ENCODE results near the gene DMRT1. TPM values are rescaled to one million over a fixed set of nuclear protein-coding genes. Genes with fewer than 3 reads are reported as not detected.

DMRT1 gene
- total and polyA plus RNA-seq, 9 of the 15 experiments (the other 6 are each of a cell fraction or from before 2014, with no cell fraction given): not detected

DNA sequence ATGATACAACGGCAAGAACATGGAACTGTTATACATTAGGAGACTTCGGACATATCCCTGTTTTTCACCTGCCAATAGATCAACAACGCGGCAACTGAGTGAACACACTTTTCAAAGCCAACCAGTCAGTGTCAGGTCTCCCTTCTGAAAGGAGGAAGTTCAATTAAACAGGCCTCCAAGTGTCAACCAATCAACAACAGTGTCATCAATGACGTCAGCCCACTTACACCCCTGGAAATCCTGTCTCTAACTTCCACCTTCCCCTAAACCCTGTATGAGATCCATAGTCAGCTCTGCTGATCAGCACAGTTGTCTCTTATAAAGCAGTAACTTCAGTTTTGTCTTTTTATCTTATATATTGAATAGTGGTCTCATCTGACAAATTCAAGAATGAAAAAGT is 171.5 kb downstream of the DMRT1 start:
- Histone ChIP-seq H4K20me1 (replicated peaks; ENCODE audit: control insufficient read depth, insufficient read depth, low read length) (no peaks in the 10 kb centered on the region), H3K9ac (ENCODE audit: insufficient read depth in 1 of 2, low read depth in 2 of 2, low read length in 2 of 2) (no peak overlapping the region), H3K27me3 (ENCODE audit: control insufficient read depth in 2 of 2, insufficient read depth in 2 of 2, low read length in 2 of 2) (no peaks in the 10 kb centered on the region), H3K4me2 (ENCODE audit: insufficient read depth, low read length) (no peak overlapping the region), H3K9me3 (replicated peaks; ENCODE audit: control insufficient read depth, insufficient read depth, low read depth, low read length) (no peaks in the 10 kb centered on the region), H3K36me3 (ENCODE audit: control insufficient read depth, insufficient read depth, low read length) (no peaks in the 10 kb centered on the region), H3K4me3 (no peak overlapping the region), H3K79me2 (ENCODE audit: control insufficient read depth, insufficient read depth, low read length) (no peaks in the 10 kb centered on the region), H3K4me1 (replicated peaks in 1 of 2; ENCODE audit: control insufficient read depth in 2 of 2, insufficient read depth in 2 of 2, low read length in 2 of 2) (no peaks in the 10 kb centered on the region), H2AFZ (ENCODE audit: low read depth, low read length) (no peak overlapping the region), H3K9me1 (ENCODE audit: control insufficient read depth, insufficient read depth, low read length) (no peaks in the 10 kb centered on the region), H3K27ac (ENCODE audit: extremely low read depth, low read depth, low read length) (no peak overlapping the region)
- no peak for FAIRE-seq
- ATAC-seq: no peak
- TF ChIP-seq MAZ (CRISPR knock-in tag; conservative IDR thresholded peaks at IDR 0.05 in 1 of 2, IDR thresholded peaks at IDR 0.05 in 1 of 2) (no peak), MXI1 (IDR thresholded peaks at IDR 0.05; ENCODE audit: low read depth, low read length) (no peak), PRMT5 (CRISPR knock-in tag; IDR thresholded peaks at IDR 0.05) (no peak), ATF1 (CRISPR knock-in tag; IDR thresholded peaks at IDR 0.05) (no peak), ATF1 (tag; IDR thresholded peaks at IDR 0.05) (peak; percentile 66), FOS (IDR thresholded peaks at IDR 0.05; ENCODE audit: extremely low read depth, insufficient read length) (no peak), RNF2 (IDR thresholded peaks at IDR 0.05) (no peak)
- DNase-seq (ENCODE audit: extremely low read depth in 1 of 4, low spot score in 3 of 4): peak in 2 of 4 experiments; percentile 8
- 0% methylated on average over 5 of the region's 5 CpGs for WGBS (ENCODE audit: insufficient coverage, low coverage, missing lambda C conversion rate)
- no TSS peak for BruUV-seq (replicated peaks)
- ChIA-PET POLR2A (no interaction called here), CTCF (ENCODE audit: low intra/inter-chr PET ratio) (no interaction called here)
- intact Hi-C loops (cut with micrococcal nuclease) (no loop called here), in situ Hi-C loops (cut with MboI) (no loop called here)

GRCh38 chr9:1014225-1014624 is 172.7 kb downstream of the DMRT1 start:
- Histone ChIP-seq H3K4me3 (no peak overlapping the region), H3K9ac (ENCODE audit: insufficient read depth in 1 of 2, low read depth in 2 of 2, low read length in 2 of 2) (no peak overlapping the region), H3K79me2 (ENCODE audit: control insufficient read depth, insufficient read depth, low read length) (no peaks in the 10 kb centered on the region), H3K9me3 (replicated peaks; ENCODE audit: control insufficient read depth, insufficient read depth, low read depth, low read length) (no peaks in the 10 kb centered on the region), H3K9me1 (ENCODE audit: control insufficient read depth, insufficient read depth, low read length) (no peaks in the 10 kb centered on the region), H3K27ac (ENCODE audit: extremely low read depth, low read depth, low read length) (no peak overlapping the region), H2AFZ (ENCODE audit: low read depth, low read length) (no peak overlapping the region), H3K36me3 (ENCODE audit: control insufficient read depth, insufficient read depth, low read length) (no peaks in the 10 kb centered on the region), H3K4me2 (ENCODE audit: insufficient read depth, low read length) (no peak overlapping the region), H3K4me1 (replicated peaks in 1 of 2; ENCODE audit: control insufficient read depth in 2 of 2, insufficient read depth in 2 of 2, low read length in 2 of 2) (no peaks in the 10 kb centered on the region), H4K20me1 (replicated peaks; ENCODE audit: control insufficient read depth, insufficient read depth, low read length) (no peaks in the 10 kb centered on the region), H3K27me3 (ENCODE audit: control insufficient read depth in 2 of 2, insufficient read depth in 2 of 2, low read length in 2 of 2) (no peaks in the 10 kb centered on the region)
- intact Hi-C loops (cut with micrococcal nuclease) (no loop called here), in situ Hi-C loops (cut with MboI) (no loop called here)
- TF ChIP-seq ZNF282 (CRISPR knock-in tag; IDR thresholded peaks at IDR 0.05) (no peak), GTF2F1 (IDR thresholded peaks at IDR 0.05; ENCODE audit: low read depth, low read length) (no peak), ZNF511 (CRISPR knock-in tag; IDR thresholded peaks at IDR 0.05) (no peak), NFE2 (IDR thresholded peaks at IDR 0.05; ENCODE audit: low read depth) (no peak), NUFIP1 (IDR thresholded peaks at IDR 0.05; ENCODE audit: partially characterized antibody) (no peak), HEY1 (CRISPR knock-in tag; IDR thresholded peaks at IDR 0.05; ENCODE audit: borderline replicate concordance) (no peak), BRF1 (IDR thresholded peaks at IDR 0.05; ENCODE audit: borderline replicate concordance, extremely low read depth, insufficient read length) (no peak), ZNF224 (CRISPR knock-in tag; IDR thresholded peaks at IDR 0.05) (no peak)
- TF ChIP-seq, protein P1, sequence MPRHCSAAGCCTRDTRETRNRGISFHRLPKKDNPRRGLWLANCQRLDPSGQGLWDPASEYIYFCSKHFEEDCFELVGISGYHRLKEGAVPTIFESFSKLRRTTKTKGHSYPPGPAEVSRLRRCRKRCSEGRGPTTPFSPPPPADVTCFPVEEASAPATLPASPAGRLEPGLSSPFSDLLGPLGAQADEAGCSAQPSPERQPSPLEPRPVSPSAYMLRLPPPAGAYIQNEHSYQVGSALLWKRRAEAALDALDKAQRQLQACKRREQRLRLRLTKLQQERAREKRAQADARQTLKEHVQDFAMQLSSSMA (CRISPR knock-in tag; IDR thresholded peaks at IDR 0.05): no peak
- 2% methylated on average over 4 of the region's 4 CpGs for WGBS (ENCODE audit: insufficient coverage, low coverage, missing lambda C conversion rate)
- no peak for DNase-seq (ENCODE audit: extremely low read depth in 1 of 4, low spot score in 3 of 4)
- FAIRE-seq: no peak
- ChIA-PET POLR2A (no interaction called here), CTCF (ENCODE audit: low intra/inter-chr PET ratio) (no interaction called here)
- ATAC-seq: no peak
- BruUV-seq (replicated peaks): no TSS peak

All from K562 (cell line).